Mammary epithelial cell (primary cell): ENCODE data around the gene FRMD8.

Experiments
- CTCF ChIP-seq, 2 donors: IDR thresholded peaks in 1 of 2; conservative IDR thresholded peaks in 1 of 2; 2 replicates each; pipeline ENCODE4 v1.5.1; 2011 to 2012; ENCODE audit warnings: inconsistent platforms in 2 of 2, low read length in 2 of 2, mild to moderate bottlenecking in 2 of 2, control low read depth in 1 of 2, low read depth in 1 of 2; ENCODE audit not compliant: insufficient read depth in 1 of 2; ENCODE audit errors: extremely low read depth in 1 of 2
- EZH2 ChIP-seq: IDR thresholded peaks from 2 replicates; pipeline ENCODE4 v1.6.1; 2012; ENCODE audit warnings: low read length, inconsistent platforms, borderline replicate concordance

GRCh38 chr11:65376138-65376713, 10.2 kb upstream of the FRMD8 start:
- no peak for TF ChIP-seq CTCF (conservative IDR thresholded peaks at IDR 0.05 in 1 of 2, IDR thresholded peaks at IDR 0.05 in 1 of 2; ENCODE audit: extremely low read depth in 1 of 2, insufficient read depth in 1 of 2, low read depth in 1 of 2, low read length in 2 of 2)
- TF ChIP-seq EZH2 = no peak
